HL-60 (cell line): ENCODE measurements around the gene ATP1A2.

ENCODE experiments used
- CTCF ChIP-seq: IDR thresholded peaks from one replicate; pipeline ENCODE4 v1.5.1; 2011; ENCODE audit warnings: low read length, control low read depth, inconsistent platforms; ENCODE audit not compliant: insufficient read depth
- GABPA ChIP-seq: IDR thresholded peaks from 2 replicates; pipeline ENCODE4 v1.6.1; 2012; ENCODE audit warnings: low read depth
- POLR2AphosphoS5 ChIP-seq: IDR thresholded peaks from 2 replicates; pipeline ENCODE4 v1.6.1; 2012; ENCODE audit warnings: low read depth
- REST ChIP-seq: IDR thresholded peaks from 2 replicates; pipeline ENCODE4 v1.6.1; 2012; ENCODE audit warnings: low read depth; ENCODE audit not compliant: insufficient replicate concordance

- TF ChIP-seq CTCF: no peak
- no peak for TF ChIP-seq POLR2AphosphoS5
- TF ChIP-seq GABPA: no peak
- no peak for TF ChIP-seq REST
These were observed 10.4 kb upstream of the ATP1A2 start for GRCh38 chr1:160105155-160105554.
